ENCODE data around the gene PRG3. TPM values are rescaled to one million over a fixed set of nuclear protein-coding genes. Genes with fewer than 3 reads are reported as not detected.
A peak's percentile ranks its signal among the peaks of the same experiment; 100 is the strongest.

PRG3 gene
- total RNA-seq, 1 experiment from 2014 or later = not detected

DNA sequence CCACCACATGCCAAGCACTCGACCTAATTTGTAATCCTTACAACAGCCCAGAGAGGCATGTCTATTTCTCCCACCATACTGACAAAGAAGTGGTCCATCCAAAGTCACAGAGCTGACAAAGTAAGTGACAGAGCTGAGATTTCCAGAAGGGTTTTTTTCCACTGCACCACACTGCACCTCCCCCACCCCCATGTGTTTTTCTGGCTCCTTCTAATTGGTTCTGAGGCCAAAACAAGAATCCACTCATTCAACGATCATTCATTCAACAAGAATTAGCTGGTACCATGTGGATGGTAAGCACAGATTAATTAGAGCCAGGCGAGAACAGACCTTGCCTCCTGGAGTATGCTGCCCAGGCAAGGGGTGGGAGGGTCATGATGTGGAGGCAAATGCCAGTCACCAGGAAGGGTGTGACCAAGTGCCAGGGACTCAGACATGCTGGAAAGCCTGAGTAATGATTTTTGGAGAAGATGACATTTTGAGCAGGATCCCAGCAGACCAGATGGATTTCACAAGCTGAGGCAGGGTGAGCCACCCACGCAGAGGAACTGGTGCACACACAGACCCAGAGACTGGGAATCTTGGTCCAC, 24.4 kb upstream of the PRG3 start:
- peak overlapping the region in 1 of 3 experiments; percentile 34; a peak in 1 of 7 replicates for H3K27ac Mint-ChIP-seq
- H2BK12ac ChIP-seq (ENCODE audit: insufficient read length, low read depth, low read length) = no peak overlapping the region
- H2BK120ac ChIP-seq (ENCODE audit: low read depth, low read length, poor library complexity, severe bottlenecking) = no peak overlapping the region
- H3K23me2 ChIP-seq (ENCODE audit: insufficient read length, low read depth, low read length, poor library complexity, severe bottlenecking) = no peaks in the 10 kb centered on the region
- H2AFZ ChIP-seq (ENCODE audit: low read length) = no peak overlapping the region
- no peak overlapping the region for H3K9ac ChIP-seq (ENCODE audit: extremely low read depth, insufficient read length, low read length)
- no CpG with 5 or more reads among the region's 4 CpGs for WGBS (ENCODE audit: extremely low coverage, insufficient read length, low lambda C conversion rate)
- no peak overlapping the region for H2BK15ac ChIP-seq (ENCODE audit: low read depth, low read length)
- H2BK5ac ChIP-seq (ENCODE audit: insufficient read length, low read length) = no peak overlapping the region
- H3K4ac ChIP-seq (ENCODE audit: low read depth, low read length) = no peak overlapping the region
- TF ChIP-seq, protein P1, sequence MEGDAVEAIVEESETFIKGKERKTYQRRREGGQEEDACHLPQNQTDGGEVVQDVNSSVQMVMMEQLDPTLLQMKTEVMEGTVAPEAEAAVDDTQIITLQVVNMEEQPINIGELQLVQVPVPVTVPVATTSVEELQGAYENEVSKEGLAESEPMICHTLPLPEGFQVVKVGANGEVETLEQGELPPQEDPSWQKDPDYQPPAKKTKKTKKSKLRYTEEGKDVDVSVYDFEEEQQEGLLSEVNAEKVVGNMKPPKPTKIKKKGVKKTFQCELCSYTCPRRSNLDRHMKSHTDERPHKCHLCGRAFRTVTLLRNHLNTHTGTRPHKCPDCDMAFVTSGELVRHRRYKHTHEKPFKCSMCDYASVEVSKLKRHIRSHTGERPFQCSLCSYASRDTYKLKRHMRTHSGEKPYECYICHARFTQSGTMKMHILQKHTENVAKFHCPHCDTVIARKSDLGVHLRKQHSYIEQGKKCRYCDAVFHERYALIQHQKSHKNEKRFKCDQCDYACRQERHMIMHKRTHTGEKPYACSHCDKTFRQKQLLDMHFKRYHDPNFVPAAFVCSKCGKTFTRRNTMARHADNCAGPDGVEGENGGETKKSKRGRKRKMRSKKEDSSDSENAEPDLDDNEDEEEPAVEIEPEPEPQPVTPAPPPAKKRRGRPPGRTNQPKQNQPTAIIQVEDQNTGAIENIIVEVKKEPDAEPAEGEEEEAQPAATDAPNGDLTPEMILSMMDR (conservative IDR thresholded peaks at IDR 0.05) = no peak
- H3K4me1 ChIP-seq (ENCODE audit: insufficient read depth, low read length) = no peaks in the 10 kb centered on the region
- no peak overlapping the region for H3K14ac ChIP-seq (ENCODE audit: insufficient read depth, low read length)
- no peak overlapping the region for H3K4me3 Mint-ChIP-seq
- no peak overlapping the region for H2BK20ac ChIP-seq (ENCODE audit: low read depth, low read length, poor library complexity, severe bottlenecking)
- peaks cover 5 to 26% (median 15%) of the 10 kb centered on the region in 3 experiments; a peak in 6 of 7 replicates for H3K36me3 Mint-ChIP-seq (ENCODE audit: insufficient read depth in 1 of 3, low read depth in 3 of 3)
- no peak overlapping the region for H3K4me2 ChIP-seq (ENCODE audit: insufficient read depth, insufficient read length, low read length)
- no peaks in the 10 kb centered on the region for H3K79me1 ChIP-seq (ENCODE audit: insufficient read depth, low read depth, low read length, poor library complexity, severe bottlenecking)
- H3K9me3 Mint-ChIP-seq = no peaks in the 10 kb centered on the region; a peak in 1 of 5 replicates
- H3K79me2 ChIP-seq (ENCODE audit: insufficient read depth, low read length) = no peaks in the 10 kb centered on the region
- H3K27me3 ChIP-seq (ENCODE audit: insufficient read depth, low read length) = no peaks in the 10 kb centered on the region
- peaks cover 3% of the 10 kb centered on the region; the same call in 1 of the 2 replicates for H3K27me3 Mint-ChIP-seq (ENCODE audit: low read depth)
- no peak overlapping the region for H2AK5ac ChIP-seq (ENCODE audit: insufficient read length, low read length)
- H3K27ac ChIP-seq (ENCODE audit: insufficient read length, low read depth, low read length) = no peak overlapping the region
- no peak overlapping the region for H3K23ac ChIP-seq (ENCODE audit: insufficient read length, low read depth, low read length)
- no peak overlapping the region for H4K91ac ChIP-seq (ENCODE audit: insufficient read length, low read depth, low read length)
- 0 out of 4 replicates have a peak, but pooled peaks cover 0 to 3% of the 10 kb centered on the region in 2 experiments for H3K4me1 Mint-ChIP-seq
- H4K8ac ChIP-seq (replicated peaks; ENCODE audit: insufficient read length, low read depth, low read length) = no peak overlapping the region
- DNase-seq = no peak
- no peaks in the 10 kb centered on the region for H3K9me3 ChIP-seq (ENCODE audit: control insufficient read depth, low read depth, low read length)
- no peak overlapping the region for H4K5ac ChIP-seq (ENCODE audit: insufficient read length, low read depth, low read length)
- H3T11ph ChIP-seq (ENCODE audit: low read length) = no peak overlapping the region
- H4K20me1 ChIP-seq (ENCODE audit: control insufficient read depth, insufficient read depth, insufficient read length) = no peaks in the 10 kb centered on the region
- no peak overlapping the region for H3K18ac ChIP-seq (ENCODE audit: insufficient read length, low read depth, low read length)
- no peak overlapping the region for H3K56ac ChIP-seq (ENCODE audit: insufficient read length, low read depth, low read length)

Data from H9 (cell line).